K562 (cell line): ENCODE results near the gene SHMT1. TPM values are rescaled to one million over a fixed set of nuclear protein-coding genes. Genes with fewer than 3 reads are reported as not detected.
A peak's percentile ranks its signal among the peaks of the same experiment; 100 is the strongest.

Experiments
- ARID4B ChIP-seq: sonication (generic); formaldehyde crosslinking; IDR thresholded peaks from 2 replicates; pipeline ENCODE4 v1.8.0; 2022; ENCODE audit warnings: mild to moderate bottlenecking, missing genetic modification reagents
- CEBPZ ChIP-seq: fragments of 150-350 bp; IDR thresholded peaks from 2 replicates; pipeline ENCODE4 v1.6.1; 2014; ENCODE audit warnings: low read depth, mild to moderate bottlenecking, low read length, borderline replicate concordance
- CXXC5 ChIP-seq: fragments of 250-450 bp; sonication (Bioruptor Pico); IDR thresholded peaks from 2 replicates; pipeline ENCODE4 v1.8.0; 2022; ENCODE audit warnings: inconsistent platforms, mild to moderate bottlenecking, moderate library complexity
- NBN ChIP-seq: fragments of 450-650 bp; IDR thresholded peaks from 2 replicates; pipeline ENCODE4 v1.6.1; 2016; ENCODE audit warnings: low read depth, mild to moderate bottlenecking
- POLR2AphosphoS2 ChIP-seq: IDR thresholded peaks from 2 replicates; pipeline ENCODE4 v1.6.1; 2012; ENCODE audit warnings: low read length, improper control_type of control experiment
- RAD51 ChIP-seq: fragments of 450-650 bp; IDR thresholded peaks from 2 replicates; pipeline ENCODE4 v1.7.1; 2016; ENCODE audit warnings: low read depth, mild to moderate bottlenecking, borderline replicate concordance
- SP1 ChIP-seq: sonication (generic); formaldehyde crosslinking; IDR thresholded peaks from 2 replicates; pipeline ENCODE4 v1.8.1; 2022; ENCODE audit warnings: mild to moderate bottlenecking, missing genetic modification reagents
- TFE3 ChIP-seq: fragments of 450-650 bp; formaldehyde crosslinking; IDR thresholded peaks from 2 replicates; pipeline ENCODE4 v1.4.0; 2020; ENCODE audit warnings: mild to moderate bottlenecking, mixed read lengths
- U2AF1 ChIP-seq: fragments of 200-400 bp; formaldehyde crosslinking; optimal IDR thresholded peaks from 2 replicates; pipeline ENCODE3; 2017; ENCODE audit warnings: mild to moderate bottlenecking, low read depth, low read length, moderate library complexity
- ZFP1 ChIP-seq: fragments of 450-650 bp; formaldehyde crosslinking; IDR thresholded peaks from 2 replicates; pipeline ENCODE4 v1.4.0; 2020; ENCODE audit warnings: mild to moderate bottlenecking, mixed read lengths
- ZKSCAN8 ChIP-seq: fragments of 200-800 bp; sonication (Bioruptor generic); IDR thresholded peaks from 2 replicates; pipeline ENCODE4 v1.6.1; 2016; ENCODE audit warnings: missing genetic modification characterization, missing compliant biosample characterization
- ZNF583 ChIP-seq: fragments of 250-450 bp; sonication (Bioruptor Pico); IDR thresholded peaks from 2 replicates; pipeline ENCODE4 v1.4.0; 2020
- polyA plus RNA-seq, 8 experiments: library from polyadenylated mRNA; depleted of rRNA in 4 of 8; stranded (reverse) in 5 of 8; unstranded in 3 of 8; fragments of >200 nt; fragmentation: Nextera tagmentation in 2 of 8; fragmentation: Illumina TruSeq in 1 of 8; extraction: Ambion mirVana in 2 of 8; extraction: Trizol in 1 of 8; gene quantifications; 2 replicates each; pipeline versions ENCODE4 v1.2.1 to v1.2.3, GENCODE V29; 2011 to 2014; ENCODE audit warnings: inconsistent platforms in 1 of 8, missing spikeins in 1 of 8
- total RNA-seq, 7 experiments: library from RNA; depleted of rRNA in 6 of 7; stranded (reverse); fragments of >200 nt in 6 of 7; fragmentation: Illumina TruSeq in 2 of 7; extraction: Trizol in 2 of 7; gene quantifications; 2 replicates each; pipeline versions ENCODE4 v1.2.1 to v1.2.3, GENCODE V29; 2011 to 2021; ENCODE audit warnings: low replicate concordance in 1 of 7
- TF ChIP-seq, protein P1 (sequence below): fragments of 250-450 bp; sonication (Bioruptor Pico); IDR thresholded peaks from 2 replicates; pipeline ENCODE4 v1.5.0; 2021; ENCODE audit warnings: mild to moderate bottlenecking, moderate library complexity

The SHMT1 gene
- total and polyA plus RNA-seq, 9 of the 15 experiments (the other 6 are each of a cell fraction or from before 2014, with no cell fraction given): 3.3 to 31.2 (median 23.3) TPM

- TF ChIP-seq, protein P1, sequence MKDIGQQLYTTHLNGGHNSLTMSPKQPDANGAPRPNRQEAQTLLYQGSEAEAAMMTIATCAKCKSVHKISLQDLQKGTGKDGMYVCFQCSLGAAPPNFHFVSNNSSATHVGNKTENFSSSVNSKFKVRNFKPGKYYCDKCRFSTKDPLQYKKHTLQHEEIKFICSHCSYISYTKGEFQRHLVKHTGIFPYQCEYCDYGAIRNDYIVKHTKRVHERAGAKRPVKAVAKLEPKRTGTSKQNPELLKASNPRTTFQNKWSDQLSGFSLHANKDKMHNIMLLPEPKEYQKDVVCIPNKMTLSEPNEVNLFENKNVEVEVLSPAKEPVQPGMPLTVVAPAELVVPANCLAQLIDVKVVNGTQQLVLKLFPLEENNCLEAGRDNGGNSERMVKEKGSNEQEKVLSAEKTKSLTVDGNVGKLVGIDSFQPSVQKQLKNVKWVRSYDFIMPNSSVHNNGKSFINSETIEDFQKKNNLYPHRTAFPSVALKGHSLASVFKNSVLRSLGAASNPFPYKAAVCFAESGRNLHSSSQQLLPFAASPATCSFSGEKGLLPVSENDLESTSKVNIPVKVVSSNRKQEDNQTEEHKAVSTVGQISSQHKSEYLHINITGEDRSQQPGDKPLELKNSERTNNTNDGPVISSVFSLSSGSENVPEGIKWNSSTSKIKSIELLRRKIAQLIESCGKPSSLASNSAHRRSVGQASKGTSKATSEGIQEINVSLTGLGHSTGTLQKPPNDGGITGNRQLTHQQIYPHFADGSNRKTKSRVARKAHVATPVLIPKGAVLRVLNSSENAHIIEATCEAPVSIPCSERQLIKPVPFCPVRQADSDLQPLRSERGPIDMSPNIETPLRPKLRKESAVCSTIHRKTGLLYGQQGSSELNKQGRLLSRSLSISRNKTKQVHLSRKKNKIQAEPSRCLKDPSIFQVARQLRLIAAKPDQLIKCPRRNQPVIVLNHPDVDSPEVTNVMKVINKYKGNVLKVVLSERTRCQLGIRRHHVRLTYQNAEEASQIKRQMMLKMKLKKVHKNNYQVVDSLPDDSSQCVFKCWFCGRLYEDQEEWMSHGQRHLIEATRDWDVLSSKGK: no peak
- no peak for TF ChIP-seq ZNF583 (CRISPR knock-in tag)
- peak; percentile 90 for TF ChIP-seq RAD51
- peak; percentile 71; the same call in 1 of the 2 replicates for TF ChIP-seq CXXC5 (CRISPR knock-in tag)
- no peak for TF ChIP-seq U2AF1
- peak; percentile 72 for TF ChIP-seq SP1 (CRISPR knock-in tag)
- no peak for TF ChIP-seq NBN
- TF ChIP-seq CEBPZ: no peak
- no peak for TF ChIP-seq POLR2AphosphoS2
- TF ChIP-seq TFE3 (CRISPR knock-in tag): peak; percentile 90
- TF ChIP-seq ARID4B (CRISPR knock-in tag): no peak
- no peak for TF ChIP-seq ZKSCAN8 (CRISPR knock-in tag)
- no peak for TF ChIP-seq ZFP1 (CRISPR knock-in tag)
These were observed at the start of gene SHMT1 (continued) for GRCh38 chr17:18363101-18364049.
